Measurements from ENCODE around the gene MTUS2.

GRCh38 chr13:28955264-28955966 lies 135.3 kb downstream of the MTUS2 start:
- TF ChIP-seq CTCF (IDR thresholded peaks at IDR 0.05 in 8 of 11, conservative IDR thresholded peaks at IDR 0.05 in 3 of 11) (no peak), POLR2A (IDR thresholded peaks at IDR 0.05) (no peak)
